HS-27A (cell line): Measurements from ENCODE around the gene TAOK1.

Source experiments
- DNase-seq: peaks from one replicate; pipeline ENCODE4 v3.0.0-alpha.2; 2012; ENCODE audit warnings: low read depth, missing footprints

TAOK1 gene

GRCh38 chr17:29379084-29379991, 10.8 kb upstream of the TAOK1 start:
- no peak for DNase-seq

- no peak for DNase-seq
Observed at GRCh38 chr17:29383686-29384085, 6.5 kb upstream of the TAOK1 start.

GRCh38 chr17:29384901-29385300, 5.3 kb upstream of the TAOK1 start:
- no peak for DNase-seq

- DNase-seq, result no peak
Observed at GRCh38 chr17:29386760-29387159, 3.4 kb upstream of the TAOK1 start.

GRCh38 chr17:29388937-29389336, 1.2 kb upstream of the TAOK1 start:
- DNase-seq, result no peak

- DNase-seq, result no peak
Observed at GRCh38 chr17:29390851-29391631, 878 bp downstream of the TAOK1 start.

- DNase-seq, result no peak
Observed at GRCh38 chr17:29393436-29393835, 3.3 kb downstream of the TAOK1 start.

- DNase-seq, result no peak
Observed at GRCh38 chr17:29394761-29395160, 4.6 kb downstream of the TAOK1 start.

GRCh38 chr17:29396066-29396465, 5.9 kb downstream of the TAOK1 start:
- DNase-seq, result no peak

- DNase-seq, result no peak
Observed at GRCh38 chr17:29399634-29400033, 9.5 kb downstream of the TAOK1 start.

GRCh38 chr17:29400818-29401217, 10.7 kb downstream of the TAOK1 start:
- no peak for DNase-seq

- no peak for DNase-seq
Observed at GRCh38 chr17:29401258-29401657, 11.1 kb downstream of the TAOK1 start.

GRCh38 chr17:29407856-29408255, 17.7 kb downstream of the TAOK1 start:
- no peak for DNase-seq

GRCh38 chr17:29409963-29410362, 19.8 kb downstream of the TAOK1 start:
- DNase-seq, result no peak

GRCh38 chr17:29412780-29413565, 22.8 kb downstream of the TAOK1 start:
- DNase-seq, result no peak

- DNase-seq, result no peak
Observed at GRCh38 chr17:29420128-29420527, 30.0 kb downstream of the TAOK1 start.

- no peak for DNase-seq
Observed at GRCh38 chr17:29430275-29430674, 40.1 kb downstream of the TAOK1 start.

- no peak for DNase-seq
Observed at GRCh38 chr17:29433541-29433940, 43.4 kb downstream of the TAOK1 start.

- no peak for DNase-seq
Observed at GRCh38 chr17:29434550-29434949, 44.4 kb downstream of the TAOK1 start.

GRCh38 chr17:29442451-29442850, 52.3 kb downstream of the TAOK1 start:
- no peak for DNase-seq

- no peak for DNase-seq
Observed at GRCh38 chr17:29443041-29443739, 53.0 kb downstream of the TAOK1 start.

- DNase-seq, result no peak
Observed at GRCh38 chr17:29444589-29444988, 54.4 kb downstream of the TAOK1 start.
